ENCODE results near the gene BLTP2. TPM values are rescaled to one million over a fixed set of nuclear protein-coding genes. Genes with fewer than 3 reads are reported as not detected.
A peak's percentile ranks its signal among the peaks of the same experiment; 100 is the strongest.

BLTP2 gene
- total RNA-seq, 1 experiment from 2014 or later = 139 TPM

GRCh38 chr17:28643983-28644786, 773 bp downstream of the BLTP2 start:
- no peaks in the 10 kb centered on the region for H3K9me3 Mint-ChIP-seq
- ChIA-PET CTCF (interaction anchor here (0.6 to 3.0 kb wide), 23 partner anchors 9 to 307 kb away, joined by 3 to 38 read pairs (median 5); partner anchors contain the start of genes ALDOC, PHF12, PIGS and PROCA1), POLR2A (interaction anchor here (0.7 to 2.4 kb wide), 8 partner anchors 13 to 83 kb away, joined by 3 to 12 read pairs (median 4); partner anchors contain the start of genes ALDOC, NEK8, PROCA1 and RPL23A)
- peaks cover 49% of the 10 kb centered on the region for H3K36me3 Mint-ChIP-seq
- H3K4me1 Mint-ChIP-seq = peaks cover 24% of the 10 kb centered on the region
- peak overlapping the region; percentile 93 for H3K4me3 Mint-ChIP-seq
- DNase-seq (ENCODE audit: low spot score) (peak; percentile 45), ATAC-seq (peak; percentile 5)
- no peaks in the 10 kb centered on the region for H3K27me3 Mint-ChIP-seq (ENCODE audit: low read depth)
- H3K27ac Mint-ChIP-seq = peak overlapping the region; percentile 96
- TF ChIP-seq CTCF (IDR thresholded peaks at IDR 0.05) (peak; percentile 47; the same call in 1 of the 2 replicates), CBFB (CRISPR knock-in tag; IDR thresholded peaks at IDR 0.05; ENCODE audit: low read depth) (no peak)

- ATAC-seq = no peak
- CTCF ChIA-PET = no interaction called here
- Mint-ChIP-seq H3K36me3 (peaks cover 66% of the 10 kb centered on the region), H3K27me3 (ENCODE audit: low read depth) (no peaks in the 10 kb centered on the region), H3K4me1 (peaks cover 20% of the 10 kb centered on the region), H3K9me3 (no peaks in the 10 kb centered on the region), H3K27ac (no peak overlapping the region), H3K4me3 (no peak overlapping the region)
- DNase-seq (ENCODE audit: low spot score) = no peak
- POLR2A ChIA-PET = no interaction called here
- TF ChIP-seq ATF6 (CRISPR knock-in tag; IDR thresholded peaks at IDR 0.05) (no peak), JUN (CRISPR knock-in tag; IDR thresholded peaks at IDR 0.05) (no peak), ETV6 (CRISPR knock-in tag; IDR thresholded peaks at IDR 0.05) (no peak), SP1 (CRISPR knock-in tag; conservative IDR thresholded peaks at IDR 0.05) (no peak), ZNF671 (CRISPR knock-in tag; IDR thresholded peaks at IDR 0.05) (no peak), ZNF416 (CRISPR knock-in tag; IDR thresholded peaks at IDR 0.05) (no peak), ZBTB21 (CRISPR knock-in tag; IDR thresholded peaks at IDR 0.05; ENCODE audit: borderline replicate concordance) (no peak), E2F4 (CRISPR knock-in tag; IDR thresholded peaks at IDR 0.05; ENCODE audit: borderline replicate concordance, low read depth) (no peak), ZNF263 (CRISPR knock-in tag; IDR thresholded peaks at IDR 0.05; ENCODE audit: low read depth) (no peak), STAT6 (CRISPR knock-in tag; conservative IDR thresholded peaks at IDR 0.05; ENCODE audit: low read depth) (no peak), AFF4 (CRISPR knock-in tag; IDR thresholded peaks at IDR 0.05; ENCODE audit: borderline replicate concordance) (no peak), ATF1 (CRISPR knock-in tag; IDR thresholded peaks at IDR 0.05) (no peak), CTCF (IDR thresholded peaks at IDR 0.05) (no peak), ZNF512 (CRISPR knock-in tag; IDR thresholded peaks at IDR 0.05; ENCODE audit: borderline replicate concordance) (no peak), CREB1 (CRISPR knock-in tag; IDR thresholded peaks at IDR 0.05) (no peak), HMGA2 (CRISPR knock-in tag; IDR thresholded peaks at IDR 0.05) (no peak)
These were observed 3.4 kb downstream of the BLTP2 start for GRCh38 chr17:28641579-28641978.

Measured in WTC11 (cell line).